NCI-H2196 treated with DMSO at 0.1 percent for 48 hours (cell line): ENCODE measurements around the gene ZNF25.
"Not testable (repeated sequence)": the region's sequence is repeated elsewhere in the genome, so short reads cannot be mapped to it uniquely, and the experiment has no call there.

Experiments
- DNase-seq: peaks from one replicate; lab custom pipeline; 2025; ENCODE audit not compliant: unreplicated experiment; lab: John Stamatoyannopoulos, UW

ZNF25 gene

DNA sequence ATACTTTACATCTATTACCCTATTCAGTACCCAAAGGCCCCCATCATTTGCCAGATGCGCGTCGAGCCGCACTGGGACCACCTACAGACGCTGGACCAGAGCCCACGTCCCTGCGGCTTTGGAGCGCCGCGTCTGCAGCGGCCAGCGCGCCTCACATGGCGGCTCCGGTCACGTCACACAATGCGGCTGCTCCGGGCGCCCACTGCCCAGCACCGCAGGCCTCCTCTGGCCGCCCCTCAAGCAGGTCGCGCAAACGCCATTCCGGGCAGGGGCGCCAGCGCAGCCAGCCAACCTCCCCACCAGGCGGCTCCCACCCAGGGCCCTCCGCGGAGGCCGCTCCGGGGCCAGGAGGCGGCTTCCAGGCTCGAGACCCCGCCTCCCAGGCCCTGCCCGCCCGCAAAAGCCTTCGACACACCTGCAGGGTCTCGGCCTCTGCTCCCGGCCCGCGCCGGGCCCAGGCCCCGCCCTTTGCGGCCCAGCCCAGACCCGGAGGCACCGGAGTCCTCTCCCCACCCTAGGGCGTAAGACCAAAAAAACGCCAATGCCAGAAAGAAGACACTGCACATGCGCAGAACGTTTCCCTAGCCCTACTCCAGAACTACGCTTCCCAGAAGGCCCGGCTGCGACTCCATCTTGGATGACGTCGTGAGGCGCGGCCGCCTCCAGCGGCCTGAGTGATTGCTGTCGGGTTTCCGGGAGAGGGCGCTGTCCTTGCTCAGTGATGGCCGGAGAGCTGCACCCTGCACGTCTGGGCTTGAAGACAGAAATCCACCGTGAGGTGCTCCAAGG lies at the start of gene ZNF25:
Gene ZNF25, minus strand, starts transcription at position 557 of the 789 bp plus-strand sequence. CDS start 4,925 bp downstream, outside the sequence.
- DNase-seq, result peak; percentile 90

DNA sequence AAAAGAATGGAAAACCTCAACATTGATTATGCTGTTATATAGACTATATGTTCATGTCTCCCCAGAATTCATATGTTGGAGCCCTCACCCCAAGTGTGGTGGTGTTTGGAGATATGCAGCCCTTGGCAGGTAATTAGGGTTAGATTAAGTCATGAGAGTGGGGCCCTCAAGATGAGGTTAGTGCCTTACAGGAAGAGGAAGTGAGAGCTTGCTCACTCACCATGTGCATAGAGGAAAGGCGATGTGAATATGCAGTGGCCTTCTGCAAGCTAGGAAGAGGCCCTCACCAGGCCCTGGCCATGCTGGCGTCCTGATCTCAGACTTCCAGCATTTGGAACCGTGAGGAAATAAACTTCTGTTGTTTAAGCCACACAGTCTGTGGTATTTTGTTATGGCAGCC lies 48.8 kb upstream of the ZNF25 start:
- no peak for DNase-seq

DNA sequence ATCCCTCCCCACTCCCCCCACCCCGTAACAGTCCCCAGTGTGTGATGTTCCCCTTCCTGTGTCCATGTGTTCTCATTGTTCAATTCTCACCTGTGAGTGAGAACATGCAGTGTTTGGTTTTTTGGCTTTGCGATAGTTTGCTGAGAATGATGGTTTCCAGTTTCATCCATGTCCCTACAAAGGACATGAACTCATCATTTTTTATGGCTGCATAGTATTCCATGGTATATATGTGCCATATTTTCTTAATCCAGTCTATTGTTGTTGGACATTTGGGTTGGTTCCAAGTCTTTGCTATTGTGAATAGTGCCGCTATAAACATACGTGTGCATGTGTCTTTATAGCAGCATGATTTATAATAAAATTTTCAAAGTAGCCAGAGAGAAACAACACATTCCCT lies 42.7 kb upstream of the ZNF25 start:
- not testable (repeated sequence) for DNase-seq

DNA sequence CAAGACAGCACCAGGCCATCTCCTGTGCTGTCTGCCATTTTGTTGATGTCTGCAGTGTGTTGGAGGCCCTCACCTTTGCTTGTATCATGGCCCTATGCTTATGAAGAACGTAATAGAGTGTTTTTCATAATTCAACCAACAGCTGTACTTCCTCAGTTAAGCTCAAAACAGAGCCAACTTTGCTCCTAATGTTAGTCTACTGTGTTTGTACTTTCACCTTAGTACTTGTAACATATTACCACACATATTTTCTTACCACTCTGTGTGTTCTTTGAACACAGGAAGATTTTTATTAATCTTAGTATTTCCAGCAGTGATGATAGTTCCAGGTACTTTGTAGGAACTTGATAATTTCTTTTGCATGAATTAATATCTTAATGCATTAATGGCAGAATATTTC lies 39.9 kb upstream of the ZNF25 start:
- DNase-seq, result no peak

- peak; percentile 94 for DNase-seq
Measured at GRCh38 chr10:38010119-38010903, 33.9 kb upstream of the ZNF25 start, which contains the start of gene ZNF33A. Gene ZNF33A (plus strand): TSS chr10:38010675. CDS start chr10:38012342, 1,667 bp downstream.

- DNase-seq, result no peak
Measured at GRCh38 chr10:38007991-38008390, 31.5 kb upstream of the ZNF25 start.

DNA sequence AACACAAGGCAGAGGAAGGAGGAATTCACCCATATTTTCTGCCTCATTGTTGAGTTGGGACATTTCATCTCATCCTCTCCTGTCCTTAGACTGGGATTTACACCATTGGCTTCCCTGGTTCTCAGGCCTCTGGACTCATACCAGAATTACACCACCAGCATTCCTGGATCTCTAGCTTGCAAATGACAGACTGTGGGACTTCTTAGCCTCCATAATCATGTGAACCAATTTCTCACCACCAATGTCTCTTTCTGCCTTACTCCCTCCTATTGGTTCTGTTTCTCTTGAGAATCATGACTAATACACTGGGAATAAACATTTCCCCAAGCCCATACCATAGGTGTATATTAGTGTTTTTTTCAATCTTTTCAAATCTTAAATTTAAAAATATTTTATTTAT lies 31.1 kb upstream of the ZNF25 start:
- DNase-seq, result no peak

- no peak for DNase-seq
Measured at GRCh38 chr10:38003588-38003987, 27.1 kb upstream of the ZNF25 start.

DNA sequence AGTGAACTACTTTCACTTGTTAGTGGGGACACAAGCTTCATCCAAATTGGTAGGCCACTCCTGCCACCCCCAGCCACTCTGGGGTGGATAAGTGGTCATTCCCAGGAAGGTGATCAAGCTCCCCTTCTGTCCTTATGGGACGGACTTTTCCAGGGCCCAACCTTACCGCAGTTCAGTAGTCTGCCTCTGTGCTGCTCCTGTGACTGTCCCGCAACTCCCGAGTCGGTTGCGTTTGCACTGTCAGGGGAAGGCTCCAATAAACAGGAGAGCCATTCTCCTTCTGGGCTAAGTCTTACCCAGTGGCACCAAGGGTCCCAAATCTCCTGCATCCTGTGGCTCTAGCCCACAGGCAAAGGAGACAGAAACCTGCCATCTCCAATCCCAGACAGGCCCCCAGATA lies 26.6 kb upstream of the ZNF25 start:
- DNase-seq, result no peak

- DNase-seq, result not testable (repeated sequence)
Measured at GRCh38 chr10:38000474-38000873, 24.0 kb upstream of the ZNF25 start.

DNA sequence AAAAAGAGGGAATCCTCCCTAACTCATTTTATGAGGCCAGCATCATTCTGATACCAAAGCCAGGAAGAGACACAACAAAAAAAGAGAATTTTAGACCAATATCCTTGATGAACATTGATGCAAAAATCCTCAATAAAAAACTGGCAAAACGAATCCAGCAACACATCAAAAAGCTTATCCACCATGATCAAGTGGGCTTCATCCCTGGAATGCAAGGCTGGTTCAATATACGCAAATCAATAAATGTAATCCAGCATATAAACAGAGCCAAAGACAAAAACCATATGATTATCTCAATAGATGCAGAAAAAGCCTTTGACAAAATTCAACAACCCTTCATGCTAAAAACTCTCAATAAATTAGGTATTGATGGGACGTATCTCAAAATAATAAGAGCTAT lies 22.5 kb upstream of the ZNF25 start:
- not testable (repeated sequence) for DNase-seq

GRCh38 chr10:37992083-37992482 lies 15.6 kb upstream of the ZNF25 start:
- no peak for DNase-seq

DNA sequence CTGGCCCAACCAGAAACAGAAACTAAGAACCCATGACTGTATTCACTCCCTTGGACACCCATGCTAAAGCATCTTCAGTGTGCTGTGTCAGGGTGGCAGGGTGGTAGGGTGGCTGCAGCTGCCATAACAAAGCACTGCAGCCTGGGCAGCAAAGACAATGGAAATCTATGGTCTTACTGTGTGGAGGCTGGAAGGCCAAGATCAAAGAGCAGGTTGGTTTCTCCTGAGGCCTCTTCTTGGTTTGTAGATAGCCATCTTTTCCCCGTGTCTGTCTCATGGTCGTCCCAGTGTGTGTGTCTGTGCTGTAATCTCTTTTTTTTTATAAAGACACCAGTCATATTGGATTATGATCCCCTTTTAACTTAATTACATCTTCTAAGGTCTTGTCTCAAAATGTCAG lies 15.2 kb upstream of the ZNF25 start:
- DNase-seq, result no peak

DNA sequence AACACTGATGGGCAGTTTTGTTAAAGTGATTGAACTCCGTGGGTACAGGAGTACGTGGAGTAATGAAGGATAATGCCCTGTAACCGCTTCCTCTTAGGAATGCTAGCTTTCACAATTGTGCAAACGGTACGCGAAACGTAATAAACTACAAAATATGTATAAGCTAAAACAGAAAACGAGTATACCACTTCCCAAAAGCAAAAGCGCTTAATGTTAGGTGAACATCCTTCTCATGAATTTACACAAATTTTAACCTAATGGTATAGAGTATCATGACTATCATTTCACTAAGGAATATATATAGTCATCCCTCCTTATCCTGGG lies 395 bp upstream of the ZNF25 start:
- no peak for DNase-seq

DNA sequence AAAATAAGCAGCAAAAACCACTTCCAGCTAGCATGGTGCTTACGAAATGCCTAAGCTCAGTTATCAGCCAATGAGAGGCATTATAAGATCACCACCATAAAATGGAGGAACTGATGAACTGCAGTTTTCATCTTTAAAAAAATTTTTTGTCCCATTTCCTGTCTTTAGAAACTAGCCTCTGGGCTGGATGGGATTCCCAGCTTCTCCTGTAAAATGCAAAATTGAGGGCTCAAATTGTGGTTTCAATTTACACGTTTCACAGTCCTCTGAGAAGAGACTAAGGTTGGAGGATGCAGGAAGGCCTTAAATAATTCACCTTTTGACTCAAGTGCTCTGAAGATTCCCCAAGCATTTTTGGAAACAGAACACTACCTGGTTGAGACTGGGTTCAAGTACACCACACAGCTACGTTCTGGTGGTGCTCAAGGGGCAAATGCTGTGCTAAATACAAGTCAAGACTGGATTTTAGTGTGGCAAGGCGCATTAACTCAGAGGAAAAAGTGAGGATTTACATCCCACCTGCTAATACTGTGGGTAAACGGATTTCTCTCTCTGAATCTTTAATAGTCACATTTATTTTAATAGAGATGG lies 951 bp downstream of the ZNF25 start:
- peak; percentile 1 for DNase-seq

DNA sequence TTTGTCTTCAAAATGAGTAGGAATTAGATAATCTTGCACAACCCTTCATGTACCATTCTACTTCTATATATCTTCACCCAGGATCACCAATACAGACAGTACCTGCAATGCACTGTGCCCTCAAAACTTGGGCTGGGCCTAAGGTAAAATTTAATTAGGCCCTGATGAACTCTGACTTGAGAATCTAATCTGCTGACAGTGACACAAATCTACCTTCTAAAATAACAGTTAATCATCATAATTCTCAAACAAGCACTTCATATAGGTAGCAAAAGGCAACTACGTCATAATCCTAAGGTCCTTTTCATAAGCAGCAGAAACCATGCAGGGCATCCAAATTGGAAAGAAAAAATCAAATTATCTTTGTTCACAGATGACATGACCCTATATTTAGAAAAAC lies 4.1 kb downstream of the ZNF25 start:
- no peak for DNase-seq

DNA sequence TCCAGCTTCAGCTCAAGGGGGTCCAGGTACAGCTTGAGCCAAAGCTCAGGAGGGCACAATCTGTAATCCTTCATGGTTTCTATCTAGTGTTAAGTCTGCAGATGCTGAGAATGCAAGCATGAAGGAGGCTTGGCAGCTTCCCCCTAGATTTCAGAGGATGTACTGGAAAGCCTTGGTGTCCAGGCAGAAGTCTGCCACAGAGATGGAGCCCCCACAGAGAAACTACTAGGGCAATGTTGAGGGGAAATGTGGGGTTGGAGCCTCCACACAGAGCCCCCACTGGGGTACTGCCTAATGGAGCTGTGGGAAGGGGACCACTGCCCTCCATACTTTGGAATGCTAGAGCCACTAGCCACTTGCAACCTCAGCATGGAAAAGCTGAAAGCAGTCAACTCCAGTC lies 11.4 kb downstream of the ZNF25 start:
- no peak for DNase-seq

DNA sequence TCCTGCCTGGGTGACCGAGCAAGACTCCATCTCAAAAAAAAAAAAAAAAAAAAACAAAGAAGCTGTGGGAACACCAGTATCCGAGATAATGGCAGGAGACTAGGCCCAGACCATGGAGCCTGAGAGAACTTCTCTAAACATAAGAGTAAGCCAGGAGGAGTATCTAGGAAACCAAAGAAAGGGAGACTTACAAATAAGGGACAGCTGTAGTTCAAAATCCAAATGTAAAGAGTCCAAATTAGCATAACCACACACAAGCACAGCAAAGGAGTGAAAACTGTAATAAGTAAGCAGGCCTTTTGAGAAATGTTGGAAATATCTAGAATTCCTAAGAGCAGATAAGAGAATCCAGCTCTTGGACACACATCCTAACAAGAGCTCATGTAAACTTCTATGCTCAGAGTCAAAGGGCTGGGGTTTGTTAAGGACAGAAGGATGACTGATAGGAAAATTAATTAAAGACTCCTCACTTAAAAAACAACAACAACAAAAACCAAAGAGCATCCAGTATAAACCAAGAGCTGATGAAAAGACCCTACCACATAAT lies 15.8 kb downstream of the ZNF25 start:
- no peak for DNase-seq

- no peak for DNase-seq
Measured at GRCh38 chr10:37957841-37958240, 18.6 kb downstream of the ZNF25 start.

- no peak for DNase-seq
Measured at GRCh38 chr10:37952926-37953325, 23.5 kb downstream of the ZNF25 start.

GRCh38 chr10:37952043-37952755 lies 24.2 kb downstream of the ZNF25 start:
- no peak for DNase-seq
